Esophagus squamous epithelium (tissue), 5 donors: Measurements from ENCODE around the gene IPCEF1. TPM values are rescaled to one million over a fixed set of nuclear protein-coding genes. Genes with fewer than 3 reads are reported as not detected.
"Not testable (repeated sequence)": the region's sequence is repeated elsewhere in the genome, so short reads cannot be mapped to it uniquely, and the experiment has no call there.

Experiments used
- DNase-seq: peaks from one replicate; lab custom pipeline; 2025; lab: John Stamatoyannopoulos, UW
- H3K27ac ChIP-seq, 4 donors: fragments of 200-600 bp; sonication (generic); one replicate each; pipeline ENCODE4 v1.5.1; 2016 to 2019; ENCODE audit warnings: mild to moderate bottlenecking in 1 of 4
- H3K27me3 ChIP-seq, 4 donors: fragments of 200-600 bp; sonication (generic); 1 replicate in 3 of 4; 2 replicates in 1 of 4; pipeline versions ENCODE4 v1.5.1 to v1.6.0; 2017 to 2021; ENCODE audit warnings: antibody characterized with exemption in 1 of 4
- H3K36me3 ChIP-seq, 3 donors: fragments of 200-600 bp; sonication (generic); one replicate each; pipeline ENCODE4 v1.5.1; 2016 to 2019
- H3K4me1 ChIP-seq, 3 donors: fragments of 200-600 bp; sonication (generic); one replicate each; pipeline ENCODE4 v1.5.1; 2017 to 2019
- H3K4me3 ChIP-seq, 4 donors: fragments of 200-600 bp; sonication (generic); 1 replicate in 3 of 4; 2 replicates in 1 of 4; pipeline ENCODE4 v1.5.1; 2016 to 2019; ENCODE audit warnings: mild to moderate bottlenecking in 2 of 4, moderate library complexity in 1 of 4
- H3K9me3 ChIP-seq, 3 donors: fragments of 200-600 bp; sonication (generic); one replicate each; pipeline ENCODE4 v1.5.1; 2016 to 2019
- POLR2A ChIP-seq, 4 donors: fragments of 450-650 bp; IDR thresholded peaks; one replicate each; pipeline ENCODE4 v1.6.1; 2017; ENCODE audit warnings: antibody characterized with exemption in 4 of 4, mild to moderate bottlenecking in 4 of 4, moderate library complexity in 3 of 4
- WGBS, 2 donors: methylation state at CpG; one replicate each; pipeline ENCODE4 v1.1.5; 2018; 5-methylcytosine and 5-hydroxymethylcytosine counted together
- intact Hi-C: fragments of 100-400 bp; cut with DNase I; formaldehyde crosslinking; loops from one replicate; pipeline ENCODE4 v1.15.0; 2022
- total RNA-seq, 4 donors: library from RNA; depleted of rRNA; stranded (reverse); fragments of >200 nt; gene quantifications; one replicate each; pipeline ENCODE4 v1.1.0, GENCODE V29; 2016
- TF ChIP-seq, protein P1 (sequence below), 6 experiments: fragments of 450-650 bp in 4 of 6; fragments of 200-600 bp in 2 of 6; sonication (generic) in 2 of 6; IDR thresholded peaks; one replicate each; pipeline ENCODE4 v1.5.1; 2016 to 2019; ENCODE audit warnings: antibody characterized with exemption in 6 of 6, mild to moderate bottlenecking in 4 of 6, moderate library complexity in 4 of 6
- donor health status: DM: yes; HTN: yes; CAD: no.

The IPCEF1 gene
- total RNA-seq, 4 donors from 2014 or later = 1.8 to 8.1 (median 3.5) TPM

DNA sequence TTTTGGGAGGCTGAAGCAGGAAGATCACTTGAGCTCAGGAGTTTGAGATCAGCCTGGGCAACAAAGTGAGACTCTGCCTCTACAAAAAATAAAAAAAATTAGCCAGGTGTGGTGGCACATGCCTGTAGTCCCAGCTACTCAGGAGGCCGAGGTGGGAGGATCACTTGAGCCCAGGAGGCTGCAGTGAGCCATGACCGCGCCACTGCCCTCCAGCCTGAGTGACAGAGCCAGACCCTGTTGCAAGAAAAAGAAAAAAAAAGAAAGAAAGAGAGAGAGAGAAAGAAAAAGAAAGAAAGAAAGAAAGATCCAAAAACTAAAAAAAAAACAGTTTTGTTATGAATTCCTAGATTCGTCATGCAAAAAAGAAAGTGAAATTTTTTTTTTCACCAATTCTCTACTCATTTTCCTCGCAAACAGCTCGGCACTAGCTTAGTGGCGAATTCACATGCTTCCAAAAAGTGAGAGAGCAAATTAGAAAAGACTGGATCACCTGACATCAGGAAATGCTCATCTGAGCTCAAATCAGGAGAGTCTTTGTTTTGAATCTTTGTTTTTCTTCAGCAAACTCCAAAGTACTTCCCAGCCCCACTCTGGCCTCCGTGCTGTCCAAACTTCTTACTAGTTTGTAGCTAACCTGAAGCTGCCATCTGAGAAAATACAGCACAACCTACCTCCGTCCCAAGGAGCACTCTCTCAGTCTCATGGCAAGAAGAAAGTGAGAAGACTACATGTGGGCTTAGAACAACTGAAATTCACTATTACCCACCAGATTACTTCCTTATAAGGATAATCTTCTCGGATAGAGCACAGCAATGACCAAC is 27.0 kb downstream of the IPCEF1 start:
- intact Hi-C loops = no loop called here
- no peak for DNase-seq
- WGBS, 2 donors = 66 to 79% methylated on average over 9 to 10 of the region's 10 CpGs
- Histone ChIP-seq H3K9me3 (no peaks in the 10 kb centered on the region), H3K4me1 (no peaks in the 10 kb centered on the region), H3K27me3 (no peaks in the 10 kb centered on the region), H3K27ac (no peak overlapping the region), H3K36me3 (no peaks in the 10 kb centered on the region), H3K4me3 (no peak overlapping the region)
- no peak for TF ChIP-seq POLR2A (IDR thresholded peaks at IDR 0.05)
- TF ChIP-seq, protein P1, sequence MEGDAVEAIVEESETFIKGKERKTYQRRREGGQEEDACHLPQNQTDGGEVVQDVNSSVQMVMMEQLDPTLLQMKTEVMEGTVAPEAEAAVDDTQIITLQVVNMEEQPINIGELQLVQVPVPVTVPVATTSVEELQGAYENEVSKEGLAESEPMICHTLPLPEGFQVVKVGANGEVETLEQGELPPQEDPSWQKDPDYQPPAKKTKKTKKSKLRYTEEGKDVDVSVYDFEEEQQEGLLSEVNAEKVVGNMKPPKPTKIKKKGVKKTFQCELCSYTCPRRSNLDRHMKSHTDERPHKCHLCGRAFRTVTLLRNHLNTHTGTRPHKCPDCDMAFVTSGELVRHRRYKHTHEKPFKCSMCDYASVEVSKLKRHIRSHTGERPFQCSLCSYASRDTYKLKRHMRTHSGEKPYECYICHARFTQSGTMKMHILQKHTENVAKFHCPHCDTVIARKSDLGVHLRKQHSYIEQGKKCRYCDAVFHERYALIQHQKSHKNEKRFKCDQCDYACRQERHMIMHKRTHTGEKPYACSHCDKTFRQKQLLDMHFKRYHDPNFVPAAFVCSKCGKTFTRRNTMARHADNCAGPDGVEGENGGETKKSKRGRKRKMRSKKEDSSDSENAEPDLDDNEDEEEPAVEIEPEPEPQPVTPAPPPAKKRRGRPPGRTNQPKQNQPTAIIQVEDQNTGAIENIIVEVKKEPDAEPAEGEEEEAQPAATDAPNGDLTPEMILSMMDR (IDR thresholded peaks at IDR 0.05) = no peak

DNA sequence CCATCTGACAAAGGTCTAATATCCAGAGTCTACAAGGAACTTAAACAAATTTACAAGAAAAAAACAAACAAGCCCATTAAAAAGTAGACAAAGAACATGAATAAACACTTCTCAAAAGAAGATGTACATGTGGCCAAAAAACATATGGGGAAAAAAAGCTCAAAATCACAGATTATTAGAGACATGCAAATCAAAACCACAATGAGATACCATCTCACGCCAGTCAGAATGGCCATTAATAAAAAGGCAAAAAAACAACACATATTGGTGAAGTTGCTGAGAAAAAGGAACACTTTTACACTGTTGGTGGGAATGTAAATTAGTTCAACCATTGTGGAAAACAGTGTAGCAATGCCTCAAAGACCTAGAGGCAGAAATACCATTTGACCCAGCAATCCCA is 29.3 kb downstream of the IPCEF1 start:
- H3K27ac ChIP-seq, H3K9me3 ChIP-seq, DNase-seq, H3K27me3 ChIP-seq, intact Hi-C loops, H3K4me1 ChIP-seq, H3K4me3 ChIP-seq, H3K36me3 ChIP-seq: not testable (repeated sequence)
- WGBS, 2 donors = 88 to 96% methylated on average over 1 of the region's 1 CpG

DNA sequence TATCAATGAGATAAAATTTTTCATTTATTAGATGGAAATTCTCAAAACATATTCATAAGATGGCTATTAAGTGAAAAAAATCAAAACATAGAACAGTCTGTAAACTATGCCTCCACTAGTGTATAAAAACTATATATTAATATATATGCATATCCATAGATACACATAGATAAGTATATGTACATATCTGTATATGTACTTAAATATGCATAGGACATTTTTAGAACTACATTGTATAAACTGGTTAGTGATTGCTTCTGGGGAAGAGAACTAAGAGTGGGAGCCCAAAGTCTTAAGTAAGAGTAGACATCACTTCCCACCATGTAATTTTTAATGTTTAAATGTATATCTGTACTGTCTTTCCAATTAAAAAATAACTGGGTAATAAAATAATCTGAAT is 31.5 kb downstream of the IPCEF1 start:
- Histone ChIP-seq H3K27me3 (no peaks in the 10 kb centered on the region), H3K9me3 (no peaks in the 10 kb centered on the region), H3K4me1 (no peaks in the 10 kb centered on the region), H3K36me3 (no peaks in the 10 kb centered on the region), H3K27ac (no peak overlapping the region), H3K4me3 (no peak overlapping the region)
- no peak for DNase-seq
- intact Hi-C loops = no loop called here
- no peak for TF ChIP-seq POLR2A (IDR thresholded peaks at IDR 0.05)
- TF ChIP-seq, protein P1 (IDR thresholded peaks at IDR 0.05) = no peak

DNA sequence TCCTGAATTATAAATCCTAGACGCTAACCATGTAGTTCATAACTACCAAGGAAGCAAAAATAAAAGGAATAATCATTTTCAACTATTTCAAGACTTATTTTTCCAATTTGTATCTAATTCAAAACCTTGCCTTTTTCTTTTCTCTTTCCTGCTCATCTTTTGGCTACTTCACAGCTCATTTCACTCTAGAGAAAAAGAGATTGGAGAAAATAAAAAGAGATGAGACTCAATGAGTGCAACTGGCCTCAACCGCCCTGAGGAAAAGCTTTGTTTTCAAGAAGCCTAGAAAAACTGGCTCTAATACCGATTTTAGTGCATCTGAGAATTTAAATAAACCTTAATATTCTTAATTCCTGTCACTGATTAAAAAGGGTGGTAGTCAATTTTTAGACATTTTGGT is 36.4 kb downstream of the IPCEF1 start:
- Histone ChIP-seq H3K4me1 (no peaks in the 10 kb centered on the region), H3K9me3 (no peaks in the 10 kb centered on the region), H3K4me3 (no peak overlapping the region), H3K27ac (no peak overlapping the region), H3K27me3 (no peaks in the 10 kb centered on the region), H3K36me3 (no peaks in the 10 kb centered on the region)
- no peak for DNase-seq
- no peak for TF ChIP-seq POLR2A (IDR thresholded peaks at IDR 0.05)
- TF ChIP-seq, protein P1 (IDR thresholded peaks at IDR 0.05) = no peak
- 58 to 61% methylated on average over 3 of the region's 3 CpGs for WGBS, 2 donors
- intact Hi-C loops = no loop called here

DNA sequence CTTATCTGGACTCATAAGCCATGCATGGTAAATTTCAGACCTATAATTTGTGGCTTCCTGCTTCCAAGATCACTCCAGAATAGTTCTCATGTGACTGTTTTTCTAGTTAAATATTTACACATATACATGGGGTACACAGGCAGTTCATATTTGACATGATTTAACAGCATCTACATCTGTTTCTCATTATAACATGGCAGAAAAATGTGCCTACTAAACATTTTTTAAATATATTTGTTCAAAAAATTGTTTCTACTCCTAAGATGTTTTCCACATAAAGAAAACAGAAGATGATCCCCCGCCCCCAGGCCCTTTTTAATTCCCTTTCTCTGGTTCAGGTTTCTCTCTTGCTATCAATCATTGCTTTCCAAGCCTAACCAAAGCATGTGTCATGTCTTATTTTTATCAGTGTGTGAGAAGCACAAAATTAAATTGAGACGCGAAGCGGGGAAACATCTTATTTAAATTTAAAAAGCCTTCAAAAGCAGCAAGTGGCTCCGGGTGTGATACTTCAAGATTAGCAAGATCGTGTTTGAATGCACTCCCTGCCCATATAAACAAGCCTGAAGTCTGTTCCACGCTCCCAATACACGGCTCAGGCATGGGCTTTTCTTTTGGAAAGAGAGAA is 37.3 kb downstream of the IPCEF1 start:
- Histone ChIP-seq H3K27me3 (no peaks in the 10 kb centered on the region), H3K4me3 (no peak overlapping the region), H3K36me3 (no peaks in the 10 kb centered on the region), H3K9me3 (no peaks in the 10 kb centered on the region), H3K27ac (no peak overlapping the region), H3K4me1 (no peaks in the 10 kb centered on the region)
- 46 to 50% methylated on average over 8 of the region's 8 CpGs for WGBS, 2 donors
- intact Hi-C loops = no loop called here
- no peak for DNase-seq
- TF ChIP-seq, protein P1 (IDR thresholded peaks at IDR 0.05) = no peak
- TF ChIP-seq POLR2A (IDR thresholded peaks at IDR 0.05) = no peak
